K562 (cell line): ENCODE measurements around the gene SOCS3. TPM values are rescaled to one million over a fixed set of nuclear protein-coding genes. Genes with fewer than 3 reads are reported as not detected.

Experiments used
- ATAC-seq: fragments of 200-7000 bp; cut with Tn5 transposase; 3 replicates; pipeline ENCODE4 v1.9.1; 2020; ENCODE audit warnings: moderate library complexity
- BruUV-seq: library from RNA; stranded (reverse); fragments of 400-500 nt; replicated peaks from 2 replicates; lab custom pipeline; 2021; lab: Mats Ljungman, UMichigan
- CTCF ChIA-PET: fragments of 300-600 bp; formaldehyde crosslinking; extraction: SDS; loops from one replicate; lab custom pipeline; 2021; ENCODE audit warnings: low intra/inter-chr PET ratio; lab: Yijun Ruan, JAX
- POLR2A ChIA-PET: fragments of 300-600, 350-650 bp; sonication (Branson Sonifier 250); formaldehyde crosslinking; extraction: SDS; loops from one replicate; lab custom pipeline; 2021; ENCODE audit warnings: antibody characterized with exemption, inconsistent platforms; lab: Yijun Ruan, JAX
- DNase-seq, 4 experiments: peaks; one replicate each; pipeline versions ENCODE4 v3.0.0 to v3.0.0-alpha.2; 2011 to 2018; ENCODE audit warnings: low spot score in 3 of 4, mixed read lengths in 3 of 4; ENCODE audit errors: extremely low read depth in 1 of 4
- FAIRE-seq: peaks from 2 replicates; lab custom pipeline; 2011; peaks lifted over from hg19 to GRCh38; lab: Jason Lieb, UNC
- H2AFZ ChIP-seq: 2 replicates; pipeline ENCODE4 v1.6.0; 2011; ENCODE audit warnings: low read depth, low read length, control low read depth, inconsistent platforms
- H3K27ac ChIP-seq: fragments of 200-600 bp; 3 replicates; pipeline ENCODE4 v1.8.0; 2011; ENCODE audit warnings: low read depth, mild to moderate bottlenecking, control low read depth, inconsistent platforms, low read length, moderate library complexity, mixed read lengths; ENCODE audit errors: extremely low read depth
- H3K27me3 ChIP-seq, 2 experiments: fragments of 300-600 bp in 1 of 2; 2 replicates in 1 of 2; 3 replicates in 1 of 2; pipeline versions ENCODE4 v1.6.0 to v1.8.0; 2011; ENCODE audit warnings: inconsistent platforms in 2 of 2, low read length in 2 of 2, mild to moderate bottlenecking in 1 of 2, mixed read lengths in 1 of 2, moderate library complexity in 1 of 2; ENCODE audit not compliant: control insufficient read depth in 2 of 2, insufficient read depth in 2 of 2
- H3K36me3 ChIP-seq: fragments of 300-600 bp; 3 replicates; pipeline ENCODE4 v1.8.0; 2011; ENCODE audit warnings: mild to moderate bottlenecking, low read length, inconsistent platforms; ENCODE audit not compliant: control insufficient read depth, insufficient read depth
- H3K4me1 ChIP-seq, 2 experiments: fragments of 200-600 bp in 1 of 2; replicated peaks in 1 of 2; 2 replicates in 1 of 2; 3 replicates in 1 of 2; pipeline versions ENCODE4 v1.5.1 to v1.8.0; 2011; ENCODE audit warnings: inconsistent platforms in 2 of 2, low read length in 2 of 2, mild to moderate bottlenecking in 1 of 2, mixed read lengths in 1 of 2, moderate library complexity in 1 of 2; ENCODE audit not compliant: control insufficient read depth in 2 of 2, insufficient read depth in 2 of 2
- H3K4me2 ChIP-seq: 2 replicates; pipeline ENCODE4 v1.6.1; 2011; ENCODE audit warnings: low read length, control low read depth, inconsistent platforms, mixed read lengths; ENCODE audit not compliant: insufficient read depth
- H3K4me3 ChIP-seq: fragments of 200-600 bp; sonication (generic), shearing (Covaris generic); 2 replicates; pipeline ENCODE4 v1.5.1; 2016; ENCODE audit warnings: control low read depth, inconsistent platforms
- H3K79me2 ChIP-seq: fragments of 200-600 bp; 3 replicates; pipeline ENCODE4 v1.8.0; 2011; ENCODE audit warnings: low read length, inconsistent platforms; ENCODE audit not compliant: control insufficient read depth, insufficient read depth
- H3K9ac ChIP-seq, 2 experiments: 2 replicates each; pipeline versions ENCODE4 v1.6.0 to v1.6.1; 2011; ENCODE audit warnings: low read depth in 2 of 2, low read length in 2 of 2, control low read depth in 1 of 2, inconsistent platforms in 1 of 2, mild to moderate bottlenecking in 1 of 2, mixed read lengths in 1 of 2; ENCODE audit not compliant: insufficient read depth in 1 of 2
- H3K9me1 ChIP-seq: one replicate; pipeline ENCODE4 v1.6.0; 2011; ENCODE audit warnings: inconsistent platforms, mild to moderate bottlenecking, low read length, moderate library complexity; ENCODE audit not compliant: control insufficient read depth, insufficient read depth
- H3K9me3 ChIP-seq: replicated peaks from 2 replicates; pipeline ENCODE4 v1.5.1; 2011; ENCODE audit warnings: low read depth, low read length, inconsistent platforms; ENCODE audit not compliant: control insufficient read depth, insufficient read depth
- H4K20me1 ChIP-seq: replicated peaks from 2 replicates; pipeline ENCODE4 v1.6.1; 2011; ENCODE audit warnings: low read length, inconsistent platforms, mixed read lengths; ENCODE audit not compliant: control insufficient read depth, insufficient read depth
- C11orf30 ChIP-seq: fragments of 450-650 bp; IDR thresholded peaks from 2 replicates; pipeline ENCODE4 v1.6.1; 2016; ENCODE audit warnings: low read depth, mild to moderate bottlenecking
- DMBX1 ChIP-seq: fragments of 250-450 bp; sonication (Bioruptor Pico); IDR thresholded peaks from 2 replicates; pipeline ENCODE4 v1.8.0; 2022; ENCODE audit warnings: inconsistent platforms, mild to moderate bottlenecking, moderate library complexity, borderline replicate concordance
- HMGN3 ChIP-seq: IDR thresholded peaks from 2 replicates; pipeline ENCODE4 v1.6.1; 2011; ENCODE audit warnings: borderline replicate concordance, low read depth, mild to moderate bottlenecking, mixed read lengths, low read length; ENCODE audit not compliant: insufficient read length; ENCODE audit errors: extremely low read depth
- KLF16 ChIP-seq: IDR thresholded peaks from 2 replicates; pipeline ENCODE4 v1.6.1; 2016; ENCODE audit warnings: antibody characterized with exemption
- PHB2 ChIP-seq: fragments of 450-650 bp; IDR thresholded peaks from 2 replicates; pipeline ENCODE4 v1.6.1; 2017; ENCODE audit warnings: low read depth
- RBM39 ChIP-seq: fragments of 200-400 bp; formaldehyde crosslinking; optimal IDR thresholded peaks from 2 replicates; pipeline ENCODE3; 2018; ENCODE audit warnings: low read depth, low read length
- SMAD4 ChIP-seq: fragments of 250-450 bp; sonication (Bioruptor Pico); conservative IDR thresholded peaks from 2 replicates; pipeline ENCODE4 v1.8.0; 2021; ENCODE audit warnings: inconsistent platforms, mild to moderate bottlenecking, moderate library complexity
- ZNF175 ChIP-seq: fragments of 200-800 bp; sonication (Bioruptor generic); IDR thresholded peaks from 2 replicates; pipeline ENCODE4 v1.6.1; 2016; ENCODE audit warnings: low read depth, mild to moderate bottlenecking, missing genetic modification characterization, missing compliant biosample characterization
- ZNF699 ChIP-seq: fragments of 250-450 bp; sonication (Bioruptor Pico); IDR thresholded peaks from 2 replicates; pipeline ENCODE4 v1.8.0; 2021; ENCODE audit warnings: mild to moderate bottlenecking, moderate library complexity; ENCODE audit not compliant: insufficient replicate concordance
- ZNF76 ChIP-seq: fragments of 250-450 bp; sonication (Bioruptor Pico); IDR thresholded peaks from 2 replicates; pipeline ENCODE4 v1.4.0; 2020; ENCODE audit warnings: mild to moderate bottlenecking, moderate library complexity, borderline replicate concordance
- WGBS: fragments of 100-300 bp; shearing (Covaris generic); methylation state at CpG from one replicate; pipeline ENCODE4 v1.1.6; 2016; ENCODE audit warnings: low coverage, mixed read lengths; ENCODE audit not compliant: insufficient coverage; ENCODE audit errors: missing lambda C conversion rate; 5-methylcytosine and 5-hydroxymethylcytosine counted together
- in situ Hi-C: fragments of 300-500 bp; cut with MboI; formaldehyde crosslinking; loops from 4 replicates; pipeline ENCODE4 v1.15.0; 2018; ENCODE audit warnings: inconsistent platforms, mixed read lengths
- intact Hi-C: fragments of 100-400 bp; cut with micrococcal nuclease; formaldehyde crosslinking; loops from 2 replicates; pipeline ENCODE4 v1.14.2; 2022
- polyA plus RNA-seq, 8 experiments: library from polyadenylated mRNA; depleted of rRNA in 4 of 8; stranded (reverse) in 5 of 8; unstranded in 3 of 8; fragments of >200 nt; fragmentation: Nextera tagmentation in 2 of 8; fragmentation: Illumina TruSeq in 1 of 8; extraction: Ambion mirVana in 2 of 8; extraction: Trizol in 1 of 8; gene quantifications; 2 replicates each; pipeline versions ENCODE4 v1.2.1 to v1.2.3, GENCODE V29; 2011 to 2014; ENCODE audit warnings: inconsistent platforms in 1 of 8, missing spikeins in 1 of 8
- total RNA-seq, 7 experiments: library from RNA; depleted of rRNA in 6 of 7; stranded (reverse); fragments of >200 nt in 6 of 7; fragmentation: Illumina TruSeq in 2 of 7; extraction: Trizol in 2 of 7; gene quantifications; 2 replicates each; pipeline versions ENCODE4 v1.2.1 to v1.2.3, GENCODE V29; 2011 to 2021; ENCODE audit warnings: low replicate concordance in 1 of 7
- TF ChIP-seq, protein P1 (sequence below): IDR thresholded peaks from 2 replicates; pipeline ENCODE4 v1.6.1; 2012; ENCODE audit warnings: low read depth, low read length, improper control_type of control experiment, borderline replicate concordance
- TF ChIP-seq, protein P2 (sequence below): fragments of 450-650 bp; IDR thresholded peaks from 2 replicates; pipeline ENCODE4 v1.7.1; 2018; ENCODE audit warnings: mild to moderate bottlenecking, low read depth; ENCODE audit not compliant: partially characterized antibody
- TF ChIP-seq, protein P3 (sequence below): sonication (generic); formaldehyde crosslinking; IDR thresholded peaks from 2 replicates; pipeline ENCODE4 v1.8.0; 2022; ENCODE audit warnings: missing genetic modification reagents, mild to moderate bottlenecking, moderate library complexity, borderline replicate concordance
- TF ChIP-seq, protein P4 (sequence below): IDR thresholded peaks from 2 replicates; pipeline ENCODE4 v1.6.1; 2016; ENCODE audit warnings: missing genetic modification characterization, missing compliant biosample characterization

The SOCS3 gene
- total and polyA plus RNA-seq, 9 of the 15 experiments (the other 6 are each of a cell fraction or from before 2014, with no cell fraction given): 0.56 to 38.9 (median 13.7) TPM

DNA sequence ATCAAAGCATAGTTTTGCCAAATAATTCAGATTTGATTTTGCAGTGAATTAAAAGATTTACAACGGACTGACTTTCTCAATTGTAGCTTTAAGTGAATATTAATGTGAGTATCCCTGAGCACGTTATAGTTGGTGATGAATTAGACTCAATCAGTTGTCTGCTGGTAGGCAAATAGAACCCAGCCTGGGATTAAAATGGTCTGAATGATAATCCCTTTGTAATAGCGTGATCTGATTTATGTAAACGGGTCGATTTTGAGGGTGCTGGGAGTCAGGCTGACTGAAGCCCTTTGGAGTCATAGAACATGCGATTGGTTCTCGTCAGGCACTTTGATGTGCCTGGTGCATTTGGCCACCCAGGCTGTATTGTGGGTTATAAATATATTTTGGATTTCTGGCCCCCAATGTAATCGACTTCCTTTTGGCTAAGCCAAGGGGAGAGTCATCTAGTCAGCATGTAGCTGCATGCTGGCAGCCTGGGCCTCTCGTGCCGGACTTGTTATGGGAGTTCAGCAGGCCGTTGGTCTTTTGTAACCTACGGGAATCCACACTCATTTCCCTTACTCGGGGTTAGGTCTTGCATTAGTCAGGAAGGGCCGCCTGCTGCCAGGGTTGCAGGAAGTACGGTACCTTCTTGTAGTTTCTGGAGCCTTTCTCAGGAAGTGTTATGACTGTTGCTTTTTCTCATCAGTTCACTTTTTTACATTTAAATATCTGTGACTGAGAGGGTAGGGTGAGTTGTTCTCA, 24.0 kb upstream of the SOCS3 start:
- DNase-seq: no peak
- peaks cover 31 to 34% of the 10 kb centered on the region in 2 experiments for H3K4me1 ChIP-seq
- no peak for FAIRE-seq
- TF ChIP-seq ZNF699 (CRISPR knock-in tag): no peak
- TF ChIP-seq RBM39: no peak
- no peak for TF ChIP-seq ZNF76
- TF ChIP-seq KLF16: no peak
- TF ChIP-seq HMGN3: no peak
- TF ChIP-seq SMAD4 (CRISPR knock-in tag): no peak
- TF ChIP-seq, protein P1, sequence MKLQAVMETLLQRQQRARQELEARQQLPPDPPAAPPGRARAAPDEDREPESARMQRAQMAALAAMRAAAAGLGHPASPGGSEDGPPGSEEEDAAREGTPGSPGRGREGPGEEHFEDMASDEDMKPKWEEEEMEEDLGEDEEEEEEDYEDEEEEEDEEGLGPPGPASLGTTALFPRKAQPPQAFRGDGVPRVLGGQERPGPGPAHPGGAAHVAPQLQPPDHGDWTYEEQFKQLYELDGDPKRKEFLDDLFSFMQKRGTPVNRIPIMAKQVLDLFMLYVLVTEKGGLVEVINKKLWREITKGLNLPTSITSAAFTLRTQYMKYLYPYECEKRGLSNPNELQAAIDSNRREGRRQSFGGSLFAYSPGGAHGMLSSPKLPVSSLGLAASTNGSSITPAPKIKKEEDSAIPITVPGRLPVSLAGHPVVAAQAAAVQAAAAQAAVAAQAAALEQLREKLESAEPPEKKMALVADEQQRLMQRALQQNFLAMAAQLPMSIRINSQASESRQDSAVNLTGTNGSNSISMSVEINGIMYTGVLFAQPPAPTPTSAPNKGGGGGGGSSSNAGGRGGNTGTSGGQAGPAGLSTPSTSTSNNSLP: no peak
- TF ChIP-seq PHB2: no peak
- TF ChIP-seq, protein P2, sequence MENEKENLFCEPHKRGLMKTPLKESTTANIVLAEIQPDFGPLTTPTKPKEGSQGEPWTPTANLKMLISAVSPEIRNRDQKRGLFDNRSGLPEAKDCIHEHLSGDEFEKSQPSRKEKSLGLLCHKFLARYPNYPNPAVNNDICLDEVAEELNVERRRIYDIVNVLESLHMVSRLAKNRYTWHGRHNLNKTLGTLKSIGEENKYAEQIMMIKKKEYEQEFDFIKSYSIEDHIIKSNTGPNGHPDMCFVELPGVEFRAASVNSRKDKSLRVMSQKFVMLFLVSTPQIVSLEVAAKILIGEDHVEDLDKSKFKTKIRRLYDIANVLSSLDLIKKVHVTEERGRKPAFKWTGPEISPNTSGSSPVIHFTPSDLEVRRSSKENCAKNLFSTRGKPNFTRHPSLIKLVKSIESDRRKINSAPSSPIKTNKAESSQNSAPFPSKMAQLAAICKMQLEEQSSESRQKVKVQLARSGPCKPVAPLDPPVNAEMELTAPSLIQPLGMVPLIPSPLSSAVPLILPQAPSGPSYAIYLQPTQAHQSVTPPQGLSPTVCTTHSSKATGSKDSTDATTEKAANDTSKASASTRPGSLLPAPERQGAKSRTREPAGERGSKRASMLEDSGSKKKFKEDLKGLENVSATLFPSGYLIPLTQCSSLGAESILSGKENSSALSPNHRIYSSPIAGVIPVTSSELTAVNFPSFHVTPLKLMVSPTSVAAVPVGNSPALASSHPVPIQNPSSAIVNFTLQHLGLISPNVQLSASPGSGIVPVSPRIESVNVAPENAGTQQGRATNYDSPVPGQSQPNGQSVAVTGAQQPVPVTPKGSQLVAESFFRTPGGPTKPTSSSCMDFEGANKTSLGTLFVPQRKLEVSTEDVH: no peak
- TF ChIP-seq, protein P3, sequence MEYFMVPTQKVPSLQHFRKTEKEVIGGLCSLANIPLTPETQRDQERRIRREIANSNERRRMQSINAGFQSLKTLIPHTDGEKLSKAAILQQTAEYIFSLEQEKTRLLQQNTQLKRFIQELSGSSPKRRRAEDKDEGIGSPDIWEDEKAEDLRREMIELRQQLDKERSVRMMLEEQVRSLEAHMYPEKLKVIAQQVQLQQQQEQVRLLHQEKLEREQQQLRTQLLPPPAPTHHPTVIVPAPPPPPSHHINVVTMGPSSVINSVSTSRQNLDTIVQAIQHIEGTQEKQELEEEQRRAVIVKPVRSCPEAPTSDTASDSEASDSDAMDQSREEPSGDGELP (CRISPR knock-in tag): no peak
- TF ChIP-seq, protein P4, sequence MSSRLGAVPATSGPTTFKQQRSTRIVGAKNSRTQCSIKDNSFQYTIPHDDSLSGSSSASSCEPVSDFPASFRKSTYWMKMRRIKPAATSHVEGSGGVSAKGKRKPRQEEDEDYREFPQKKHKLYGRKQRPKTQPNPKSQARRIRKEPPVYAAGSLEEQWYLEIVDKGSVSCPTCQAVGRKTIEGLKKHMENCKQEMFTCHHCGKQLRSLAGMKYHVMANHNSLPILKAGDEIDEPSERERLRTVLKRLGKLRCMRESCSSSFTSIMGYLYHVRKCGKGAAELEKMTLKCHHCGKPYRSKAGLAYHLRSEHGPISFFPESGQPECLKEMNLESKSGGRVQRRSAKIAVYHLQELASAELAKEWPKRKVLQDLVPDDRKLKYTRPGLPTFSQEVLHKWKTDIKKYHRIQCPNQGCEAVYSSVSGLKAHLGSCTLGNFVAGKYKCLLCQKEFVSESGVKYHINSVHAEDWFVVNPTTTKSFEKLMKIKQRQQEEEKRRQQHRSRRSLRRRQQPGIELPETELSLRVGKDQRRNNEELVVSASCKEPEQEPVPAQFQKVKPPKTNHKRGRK (tag): no peak
- TF ChIP-seq DMBX1 (CRISPR knock-in tag): no peak
- TF ChIP-seq C11orf30: no peak
- TF ChIP-seq ZNF175: no peak

More for the DNA sequence above, 24.0 kb upstream of the SOCS3 start:
- Histone ChIP-seq H3K27ac (no peak overlapping the region), H3K36me3 (peaks cover 40% of the 10 kb centered on the region; the same call in 2 of the 3 replicates), H3K4me3 (no peak overlapping the region), H3K4me2 (no peak overlapping the region), H2AFZ (no peak overlapping the region), H4K20me1 (peaks cover 32% of the 10 kb centered on the region), H3K27me3 (no peaks in the 10 kb centered on the region), H3K79me2 (peaks cover 96% of the 10 kb centered on the region), H3K9me1 (peaks cover 8% of the 10 kb centered on the region), H3K9me3 (no peaks in the 10 kb centered on the region), H3K9ac (no peak overlapping the region)
- in situ Hi-C loops: no loop called here
- no peak for ATAC-seq
- intact Hi-C loops: no loop called here
- ChIA-PET CTCF (no interaction called here), POLR2A (interaction anchor here (0.7 kb wide), 1 partner anchor 95 kb away, joined by 4 read pairs; no protein-coding TSS in a partner anchor)
- WGBS: 77% methylated on average over 15 of the region's 15 CpGs
- BruUV-seq: no TSS peak
